Measurements from ENCODE around the gene PCDHA4.

Gene PCDHA4

DNA sequence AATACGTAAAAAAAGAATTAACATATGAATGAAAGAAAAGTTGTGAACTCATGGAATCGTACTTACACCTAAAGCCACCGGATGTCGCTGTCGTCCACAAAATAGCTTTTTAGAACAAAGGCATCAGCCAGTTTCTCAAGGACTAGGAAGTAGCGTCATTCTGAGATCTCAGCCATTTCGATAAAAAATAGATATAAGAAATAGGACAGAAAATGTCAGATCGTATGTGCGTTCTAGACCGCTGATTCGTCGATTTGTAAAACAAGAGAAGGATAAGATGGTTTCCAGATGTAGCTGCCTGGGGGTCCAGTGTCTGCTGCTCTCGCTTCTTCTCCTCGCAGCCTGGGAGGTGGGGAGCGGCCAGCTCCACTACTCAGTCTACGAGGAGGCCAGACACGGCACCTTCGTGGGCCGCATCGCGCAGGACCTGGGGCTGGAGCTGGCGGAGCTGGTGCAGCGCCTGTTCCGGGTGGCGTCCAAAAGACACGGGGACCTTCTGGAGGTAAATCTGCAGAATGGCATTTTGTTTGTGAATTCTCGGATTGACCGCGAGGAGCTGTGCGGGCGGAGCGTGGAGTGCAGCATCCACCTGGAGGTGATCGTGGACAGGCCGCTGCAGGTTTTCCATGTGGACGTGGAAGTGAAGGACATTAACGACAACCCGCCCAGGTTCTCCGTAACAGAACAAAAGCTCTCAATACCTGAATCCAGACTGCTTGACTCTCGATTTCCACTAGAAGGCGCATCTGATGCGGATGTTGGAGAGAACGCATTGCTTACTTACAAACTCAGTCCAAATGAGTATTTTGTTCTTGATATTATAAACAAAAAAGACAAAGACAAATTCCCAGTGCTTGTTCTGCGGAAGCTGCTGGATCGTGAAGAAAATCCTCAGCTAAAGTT is 49.2 kb downstream of the PCDHA4 start, which contains the start of gene PCDHA10:
TSS of gene PCDHA10 (plus strand) at position 126 of the 903 bp plus-strand sequence. CDS start at position 278, 152 bp downstream.
- no peak for DNase-seq (ENCODE audit: low spot score)

- no peak for DNase-seq (ENCODE audit: low spot score)
Measured at GRCh38 chr5:140857177-140857986, 50.5 kb downstream of the PCDHA4 start.

DNA sequence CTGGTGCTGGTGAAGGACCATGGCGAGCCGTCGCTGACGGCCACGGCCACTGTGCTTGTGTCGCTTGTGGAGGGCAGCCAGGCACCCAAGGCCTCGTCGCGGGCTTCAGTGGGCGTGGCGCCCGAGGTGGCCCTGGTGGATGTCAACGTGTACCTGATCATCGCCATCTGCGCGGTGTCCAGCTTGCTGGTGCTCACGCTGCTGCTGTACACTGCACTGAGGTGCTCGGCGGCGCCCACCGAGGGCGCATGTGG is 51.0 kb downstream of the PCDHA4 start:
- no peak for DNase-seq (ENCODE audit: low spot score)

- no peak for DNase-seq (ENCODE audit: low spot score)
Measured at GRCh38 chr5:140862441-140863295, 55.8 kb downstream of the PCDHA4 start.
